Upper lobe of left lung (tissue), 4 donors: ENCODE results near the gene CYP27C1.

Source experiments
- EP300 ChIP-seq, 4 donors: sonication (generic); formaldehyde crosslinking; IDR thresholded peaks; one replicate each; pipeline ENCODE4 v1.5.1; 2017; ENCODE audit warnings: antibody characterized with exemption in 4 of 4, control low read depth in 2 of 4
- TF ChIP-seq, protein P1 (sequence below), 6 experiments: fragments of 450-650 bp in 4 of 6; fragments of 200-600 bp in 2 of 6; sonication (generic) in 2 of 6; IDR thresholded peaks; one replicate each; pipeline ENCODE4 v1.5.1; 2016 to 2019; ENCODE audit warnings: antibody characterized with exemption in 6 of 6

DNA sequence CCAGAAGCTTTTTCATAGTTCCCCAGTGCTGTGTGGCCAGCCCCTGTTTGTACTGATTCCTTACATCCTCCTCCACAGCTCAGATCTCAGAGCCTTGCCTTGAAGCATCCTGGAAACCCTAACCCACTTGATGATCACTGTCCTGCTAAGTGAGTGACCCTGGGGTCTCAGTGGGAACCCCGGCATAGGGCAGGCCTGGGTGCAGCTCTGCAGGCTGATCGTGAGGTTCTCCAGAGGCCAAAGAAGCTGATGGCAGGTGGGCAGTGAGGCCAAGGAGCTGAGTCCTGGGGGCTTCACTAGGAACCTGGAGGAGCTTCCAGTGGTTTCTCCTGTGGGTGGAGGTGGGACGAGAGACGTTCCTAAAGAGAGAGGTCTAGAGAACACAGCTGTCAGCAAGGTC is 65.7 kb downstream of the CYP27C1 start:
- TF ChIP-seq, protein P1, sequence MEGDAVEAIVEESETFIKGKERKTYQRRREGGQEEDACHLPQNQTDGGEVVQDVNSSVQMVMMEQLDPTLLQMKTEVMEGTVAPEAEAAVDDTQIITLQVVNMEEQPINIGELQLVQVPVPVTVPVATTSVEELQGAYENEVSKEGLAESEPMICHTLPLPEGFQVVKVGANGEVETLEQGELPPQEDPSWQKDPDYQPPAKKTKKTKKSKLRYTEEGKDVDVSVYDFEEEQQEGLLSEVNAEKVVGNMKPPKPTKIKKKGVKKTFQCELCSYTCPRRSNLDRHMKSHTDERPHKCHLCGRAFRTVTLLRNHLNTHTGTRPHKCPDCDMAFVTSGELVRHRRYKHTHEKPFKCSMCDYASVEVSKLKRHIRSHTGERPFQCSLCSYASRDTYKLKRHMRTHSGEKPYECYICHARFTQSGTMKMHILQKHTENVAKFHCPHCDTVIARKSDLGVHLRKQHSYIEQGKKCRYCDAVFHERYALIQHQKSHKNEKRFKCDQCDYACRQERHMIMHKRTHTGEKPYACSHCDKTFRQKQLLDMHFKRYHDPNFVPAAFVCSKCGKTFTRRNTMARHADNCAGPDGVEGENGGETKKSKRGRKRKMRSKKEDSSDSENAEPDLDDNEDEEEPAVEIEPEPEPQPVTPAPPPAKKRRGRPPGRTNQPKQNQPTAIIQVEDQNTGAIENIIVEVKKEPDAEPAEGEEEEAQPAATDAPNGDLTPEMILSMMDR (IDR thresholded peaks at IDR 0.05): no peak
- TF ChIP-seq EP300 (IDR thresholded peaks at IDR 0.05): no peak
